ENCODE results near the gene PLA2G6. TPM values are rescaled to one million over a fixed set of nuclear protein-coding genes. Genes with fewer than 3 reads are reported as not detected.

The PLA2G6 gene
- total and polyA plus RNA-seq, 2 of the 13 experiments (the other 11 are each of a cell fraction or from before 2014, with no cell fraction given) = 4.8 to 11.5 TPM

GRCh38 chr22:38107692-38108515 lies 73.7 kb downstream of the PLA2G6 start (continued):
- no peak for TF ChIP-seq KDM5A (IDR thresholded peaks at IDR 0.05; ENCODE audit: borderline replicate concordance, low read length)
- no peak for TF ChIP-seq ZFYVE20 (CRISPR knock-in tag; IDR thresholded peaks at IDR 0.05; ENCODE audit: borderline replicate concordance, low read depth)
- TF ChIP-seq SP5 (CRISPR knock-in tag; IDR thresholded peaks at IDR 0.05; ENCODE audit: borderline replicate concordance, low read depth) = peak; percentile 99
- no peak for TF ChIP-seq CENPX (CRISPR knock-in tag; IDR thresholded peaks at IDR 0.05)
- TF ChIP-seq ZNF577 (CRISPR knock-in tag; IDR thresholded peaks at IDR 0.05; ENCODE audit: borderline replicate concordance, low read depth) = no peak
- TF ChIP-seq E2F2 (CRISPR knock-in tag; IDR thresholded peaks at IDR 0.05; ENCODE audit: borderline replicate concordance) = no peak
- peak; percentile 51 for TF ChIP-seq HNRNPLL (IDR thresholded peaks at IDR 0.05; ENCODE audit: low read depth, low read length, poor library complexity, severe bottlenecking)
- TF ChIP-seq ZNF747 (CRISPR knock-in tag; IDR thresholded peaks at IDR 0.05; ENCODE audit: borderline replicate concordance) = no peak
- peak; percentile 64 for TF ChIP-seq FOSL2 (CRISPR knock-in tag; IDR thresholded peaks at IDR 0.05)
- peak; percentile 31 for TF ChIP-seq AGO2 (optimal IDR thresholded peaks at IDR 0.05; ENCODE audit: low read depth, low read length)
- TF ChIP-seq POLR2AphosphoS5 (IDR thresholded peaks at IDR 0.05; ENCODE audit: low read depth, low read length) = 0 out of 2 replicates have a peak, but pooled peaks have one; percentile 28
- peak; percentile 71 for TF ChIP-seq ELF1 (CRISPR knock-in tag; IDR thresholded peaks at IDR 0.05)
- no peak for TF ChIP-seq ZNF512B (CRISPR knock-in tag; IDR thresholded peaks at IDR 0.05; ENCODE audit: borderline replicate concordance)
- no peak for TF ChIP-seq PLSCR1 (CRISPR knock-in tag; IDR thresholded peaks at IDR 0.05; ENCODE audit: borderline replicate concordance)
- TF ChIP-seq SIX1 (CRISPR knock-in tag; IDR thresholded peaks at IDR 0.05; ENCODE audit: borderline replicate concordance) = no peak
- TF ChIP-seq ZNF431 (CRISPR knock-in tag; IDR thresholded peaks at IDR 0.05; ENCODE audit: borderline replicate concordance, low read depth) = no peak
- TF ChIP-seq ZBTB39 (CRISPR knock-in tag; IDR thresholded peaks at IDR 0.05) = no peak
- no peak for TF ChIP-seq TBP (CRISPR knock-in tag; IDR thresholded peaks at IDR 0.05)
- no peak for TF ChIP-seq FOXO4 (CRISPR knock-in tag; conservative IDR thresholded peaks at IDR 0.05)
